ENCODE measurements around the gene FBXO34. TPM values are rescaled to one million over a fixed set of nuclear protein-coding genes. Genes with fewer than 3 reads are reported as not detected.

FBXO34 gene
- total and polyA plus RNA-seq, 4 donors = 23.1 to 37.5 (median 28.1) TPM

GRCh38 chr14:55350461-55350860 is 79.2 kb downstream of the FBXO34 start:
- H3K4me3 ChIP-seq (ENCODE audit: low read depth, low read length) = no peak overlapping the region
- peaks cover 13% of the 10 kb centered on the region for H3K36me3 ChIP-seq (ENCODE audit: control insufficient read depth, insufficient read depth, low read length)
- H3K27me3 ChIP-seq (ENCODE audit: control insufficient read depth, insufficient read depth, low read length) = no peaks in the 10 kb centered on the region
- WGBS (ENCODE audit: insufficient coverage) = no CpG with 5 or more reads among the region's 4 CpGs
- peaks cover 3% of the 10 kb centered on the region for H3K4me1 ChIP-seq (ENCODE audit: control insufficient read depth, insufficient read depth, low read length)
- no peaks in the 10 kb centered on the region for H3K9me3 ChIP-seq (ENCODE audit: control insufficient read depth, insufficient read depth, low read length)
- no peak overlapping the region for H3K27ac ChIP-seq (ENCODE audit: low read depth, low read length)
- no peak for DNase-seq (ENCODE audit: low read depth in 4 of 6, low spot score in 6 of 6)

GRCh38 chr14:55351111-55351510 is 79.9 kb downstream of the FBXO34 start:
- no peak overlapping the region for H3K27ac ChIP-seq (ENCODE audit: low read depth, low read length)
- H3K9me3 ChIP-seq (ENCODE audit: control insufficient read depth, insufficient read depth, low read length) = no peaks in the 10 kb centered on the region
- no peak overlapping the region for H3K4me3 ChIP-seq (ENCODE audit: low read depth, low read length)
- H3K27me3 ChIP-seq (ENCODE audit: control insufficient read depth, insufficient read depth, low read length) = no peaks in the 10 kb centered on the region
- H3K4me1 ChIP-seq (ENCODE audit: control insufficient read depth, insufficient read depth, low read length) = peaks cover 3% of the 10 kb centered on the region
- H3K36me3 ChIP-seq (ENCODE audit: control insufficient read depth, insufficient read depth, low read length) = peaks cover 13% of the 10 kb centered on the region
- 100% methylated on average over 8 of the region's 9 CpGs for WGBS (ENCODE audit: insufficient coverage)
- DNase-seq (ENCODE audit: low read depth in 4 of 6, low spot score in 6 of 6) = no peak

GRCh38 chr14:55352201-55352600 is 81.0 kb downstream of the FBXO34 start:
- Histone ChIP-seq H3K9me3 (ENCODE audit: control insufficient read depth, insufficient read depth, low read length) (no peaks in the 10 kb centered on the region), H3K27ac (ENCODE audit: low read depth, low read length) (no peak overlapping the region), H3K27me3 (ENCODE audit: control insufficient read depth, insufficient read depth, low read length) (no peaks in the 10 kb centered on the region), H3K4me3 (ENCODE audit: low read depth, low read length) (no peak overlapping the region), H3K36me3 (ENCODE audit: control insufficient read depth, insufficient read depth, low read length) (peaks cover 13% of the 10 kb centered on the region), H3K4me1 (ENCODE audit: control insufficient read depth, insufficient read depth, low read length) (peaks cover 3% of the 10 kb centered on the region)
- no peak for DNase-seq (ENCODE audit: low read depth in 4 of 6, low spot score in 6 of 6)
- WGBS (ENCODE audit: insufficient coverage) = 97% methylated on average over 8 of the region's 9 CpGs

GRCh38 chr14:55353686-55354467 is 82.7 kb downstream of the FBXO34 start:
- H3K4me3 ChIP-seq (ENCODE audit: low read depth, low read length) = no peak overlapping the region
- H3K9me3 ChIP-seq (ENCODE audit: control insufficient read depth, insufficient read depth, low read length) = no peaks in the 10 kb centered on the region
- H3K27ac ChIP-seq (ENCODE audit: low read depth, low read length) = no peak overlapping the region
- 96% methylated on average over 8 of the region's 11 CpGs for WGBS (ENCODE audit: insufficient coverage)
- no peak for DNase-seq (ENCODE audit: low read depth in 4 of 6, low spot score in 6 of 6)
- peaks cover 3% of the 10 kb centered on the region for H3K4me1 ChIP-seq (ENCODE audit: control insufficient read depth, insufficient read depth, low read length)
- H3K36me3 ChIP-seq (ENCODE audit: control insufficient read depth, insufficient read depth, low read length) = peaks cover 13% of the 10 kb centered on the region
- no peaks in the 10 kb centered on the region for H3K27me3 ChIP-seq (ENCODE audit: control insufficient read depth, insufficient read depth, low read length)

GRCh38 chr14:55354500-55354899 is 83.3 kb downstream of the FBXO34 start:
- DNase-seq (ENCODE audit: low read depth in 4 of 6, low spot score in 6 of 6) = peak; percentile 21 to 88 (median 40)
- Histone ChIP-seq H3K9me3 (ENCODE audit: control insufficient read depth, insufficient read depth, low read length) (no peaks in the 10 kb centered on the region), H3K4me1 (ENCODE audit: control insufficient read depth, insufficient read depth, low read length) (peaks cover 3% of the 10 kb centered on the region), H3K27me3 (ENCODE audit: control insufficient read depth, insufficient read depth, low read length) (no peaks in the 10 kb centered on the region), H3K36me3 (ENCODE audit: control insufficient read depth, insufficient read depth, low read length) (peaks cover 13% of the 10 kb centered on the region), H3K27ac (ENCODE audit: low read depth, low read length) (no peak overlapping the region), H3K4me3 (ENCODE audit: low read depth, low read length) (no peak overlapping the region)
- WGBS (ENCODE audit: insufficient coverage) = 43% methylated on average over 4 of the region's 5 CpGs

- H3K27me3 ChIP-seq (ENCODE audit: control insufficient read depth, insufficient read depth, low read length) = no peaks in the 10 kb centered on the region
- H3K9me3 ChIP-seq (ENCODE audit: control insufficient read depth, insufficient read depth, low read length) = no peaks in the 10 kb centered on the region
- H3K4me3 ChIP-seq (ENCODE audit: low read depth, low read length) = no peak overlapping the region
- H3K4me1 ChIP-seq (ENCODE audit: control insufficient read depth, insufficient read depth, low read length) = peaks cover 3% of the 10 kb centered on the region
- peaks cover 12% of the 10 kb centered on the region for H3K36me3 ChIP-seq (ENCODE audit: control insufficient read depth, insufficient read depth, low read length)
- H3K27ac ChIP-seq (ENCODE audit: low read depth, low read length) = no peak overlapping the region
- no peak for DNase-seq (ENCODE audit: low read depth in 4 of 6, low spot score in 6 of 6)
- 75% methylated on average over 5 of the region's 6 CpGs for WGBS (ENCODE audit: insufficient coverage)
Measured at GRCh38 chr14:55355922-55356321, 84.7 kb downstream of the FBXO34 start.

- DNase-seq (ENCODE audit: low read depth in 4 of 6, low spot score in 6 of 6) = no peak
- no peak overlapping the region for H3K4me3 ChIP-seq (ENCODE audit: low read depth, low read length)
- H3K9me3 ChIP-seq (ENCODE audit: control insufficient read depth, insufficient read depth, low read length) = no peaks in the 10 kb centered on the region
- no peaks in the 10 kb centered on the region for H3K27me3 ChIP-seq (ENCODE audit: control insufficient read depth, insufficient read depth, low read length)
- H3K4me1 ChIP-seq (ENCODE audit: control insufficient read depth, insufficient read depth, low read length) = peaks cover 3% of the 10 kb centered on the region
- H3K36me3 ChIP-seq (ENCODE audit: control insufficient read depth, insufficient read depth, low read length) = peaks cover 7% of the 10 kb centered on the region
- no peak overlapping the region for H3K27ac ChIP-seq (ENCODE audit: low read depth, low read length)
- WGBS (ENCODE audit: insufficient coverage) = 92% methylated on average over 2 of the region's 2 CpGs
Measured at GRCh38 chr14:55356913-55357312, 85.7 kb downstream of the FBXO34 start.

GRCh38 chr14:55359307-55359706 is 88.1 kb downstream of the FBXO34 start:
- H3K4me3 ChIP-seq (ENCODE audit: low read depth, low read length) = no peak overlapping the region
- peaks cover 4% of the 10 kb centered on the region for H3K36me3 ChIP-seq (ENCODE audit: control insufficient read depth, insufficient read depth, low read length)
- H3K9me3 ChIP-seq (ENCODE audit: control insufficient read depth, insufficient read depth, low read length) = no peaks in the 10 kb centered on the region
- H3K27ac ChIP-seq (ENCODE audit: low read depth, low read length) = no peak overlapping the region
- DNase-seq (ENCODE audit: low read depth in 4 of 6, low spot score in 6 of 6) = no peak
- peaks cover 3% of the 10 kb centered on the region for H3K4me1 ChIP-seq (ENCODE audit: control insufficient read depth, insufficient read depth, low read length)
- WGBS (ENCODE audit: insufficient coverage) = 100% methylated on average over 1 of the region's 4 CpGs
- no peaks in the 10 kb centered on the region for H3K27me3 ChIP-seq (ENCODE audit: control insufficient read depth, insufficient read depth, low read length)

- Histone ChIP-seq H3K36me3 (ENCODE audit: control insufficient read depth, insufficient read depth, low read length) (peaks cover 8% of the 10 kb centered on the region), H3K4me3 (ENCODE audit: low read depth, low read length) (no peak overlapping the region), H3K27me3 (ENCODE audit: control insufficient read depth, insufficient read depth, low read length) (no peaks in the 10 kb centered on the region), H3K4me1 (ENCODE audit: control insufficient read depth, insufficient read depth, low read length) (no peaks in the 10 kb centered on the region), H3K27ac (ENCODE audit: low read depth, low read length) (no peak overlapping the region), H3K9me3 (ENCODE audit: control insufficient read depth, insufficient read depth, low read length) (no peaks in the 10 kb centered on the region)
- DNase-seq (ENCODE audit: low read depth in 4 of 6, low spot score in 6 of 6) = no peak
- 60% methylated on average over 1 of the region's 2 CpGs for WGBS (ENCODE audit: insufficient coverage)
Measured at GRCh38 chr14:55361190-55361589, 90.0 kb downstream of the FBXO34 start.

- WGBS (ENCODE audit: insufficient coverage) = 86% methylated on average over 1 of the region's 3 CpGs
- Histone ChIP-seq H3K27ac (ENCODE audit: low read depth, low read length) (no peak overlapping the region), H3K9me3 (ENCODE audit: control insufficient read depth, insufficient read depth, low read length) (no peaks in the 10 kb centered on the region), H3K4me1 (ENCODE audit: control insufficient read depth, insufficient read depth, low read length) (no peaks in the 10 kb centered on the region), H3K27me3 (ENCODE audit: control insufficient read depth, insufficient read depth, low read length) (no peaks in the 10 kb centered on the region), H3K4me3 (ENCODE audit: low read depth, low read length) (no peak overlapping the region), H3K36me3 (ENCODE audit: control insufficient read depth, insufficient read depth, low read length) (peaks cover 30% of the 10 kb centered on the region)
- DNase-seq (ENCODE audit: low read depth in 4 of 6, low spot score in 6 of 6) = no peak
Measured at GRCh38 chr14:55366271-55366670, 95.0 kb downstream of the FBXO34 start.

Data from spinal cord (tissue), 10 donors.